GM19328 (cell line): ENCODE measurements around the gene YIPF4.
"Not testable (repeated sequence)": the region's sequence is repeated elsewhere in the genome, so short reads cannot be mapped to it uniquely, and the experiment has no call there.

ENCODE experiments used
- ATAC-seq: cut with Tn5 transposase; IDR thresholded peaks from one replicate; pipeline ENCODE4 v1.9.1; 2021; ENCODE audit warnings: mild to moderate bottlenecking, moderate library complexity; ENCODE audit not compliant: unreplicated experiment

Gene YIPF4

GRCh38 chr2:32277674-32278477, at the start of gene YIPF4:
Gene YIPF4, plus strand, starts transcription at chr2:32277904. Its CDS starts 252 bp downstream, at chr2:32278156.
- peak; percentile 99 for ATAC-seq

- no peak for ATAC-seq
Observed at GRCh38 chr2:32228181-32228580, 49.5 kb upstream of the YIPF4 start.

GRCh38 chr2:32229635-32230034, 48.1 kb upstream of the YIPF4 start:
- no peak for ATAC-seq

GRCh38 chr2:32231959-32232358, 45.7 kb upstream of the YIPF4 start:
- ATAC-seq, result no peak

GRCh38 chr2:32235315-32235714, 42.4 kb upstream of the YIPF4 start:
- ATAC-seq, result no peak

GRCh38 chr2:32237488-32237887, 40.2 kb upstream of the YIPF4 start:
- no peak for ATAC-seq

- ATAC-seq, result no peak
Observed at GRCh38 chr2:32237996-32238395, 39.7 kb upstream of the YIPF4 start.

- no peak for ATAC-seq
Observed at GRCh38 chr2:32242331-32242730, 35.4 kb upstream of the YIPF4 start.

- no peak for ATAC-seq
Observed at GRCh38 chr2:32246911-32247310, 30.8 kb upstream of the YIPF4 start.

- ATAC-seq, result no peak
Observed at GRCh38 chr2:32248299-32248698, 29.4 kb upstream of the YIPF4 start.

GRCh38 chr2:32249731-32250236, 27.9 kb upstream of the YIPF4 start:
- ATAC-seq, result no peak

GRCh38 chr2:32250290-32250689, 27.4 kb upstream of the YIPF4 start:
- ATAC-seq, result no peak

GRCh38 chr2:32258242-32258641, 19.5 kb upstream of the YIPF4 start:
- ATAC-seq, result no peak

GRCh38 chr2:32260376-32260775, 17.3 kb upstream of the YIPF4 start:
- ATAC-seq, result no peak

- ATAC-seq, result no peak
Observed at GRCh38 chr2:32262105-32262504, 15.6 kb upstream of the YIPF4 start.

- peak; percentile 95 for ATAC-seq
Observed at GRCh38 chr2:32264422-32265105, 13.1 kb upstream of the YIPF4 start, which contains the start of gene NLRC4. Gene NLRC4, minus strand, starts transcription at chr2:32264886. Its CDS starts 8,111 bp downstream, at chr2:32256775.

GRCh38 chr2:32271063-32271462, 6.6 kb upstream of the YIPF4 start:
- ATAC-seq, result no peak

- ATAC-seq, result no peak
Observed at GRCh38 chr2:32272279-32272678, 5.4 kb upstream of the YIPF4 start.

- no peak for ATAC-seq
Observed at GRCh38 chr2:32274289-32274688, 3.4 kb upstream of the YIPF4 start.

GRCh38 chr2:32275790-32276189, 1.9 kb upstream of the YIPF4 start:
- ATAC-seq, result not testable (repeated sequence)

- ATAC-seq, result peak; percentile 12
Observed at GRCh38 chr2:32277363-32277673, 386 bp upstream of the YIPF4 start.

- no peak for ATAC-seq
Observed at GRCh38 chr2:32278478-32278853, 762 bp downstream of the YIPF4 start.
